NOMO-1 (cell line): ENCODE results near the gene AXDND1.

Experiments used
- DNase-seq, 2 experiments: peaks; one replicate each; lab custom pipeline; 2025; ENCODE audit not compliant: unreplicated experiment in 2 of 2; lab: John Stamatoyannopoulos, UW

AXDND1 gene, protein sequence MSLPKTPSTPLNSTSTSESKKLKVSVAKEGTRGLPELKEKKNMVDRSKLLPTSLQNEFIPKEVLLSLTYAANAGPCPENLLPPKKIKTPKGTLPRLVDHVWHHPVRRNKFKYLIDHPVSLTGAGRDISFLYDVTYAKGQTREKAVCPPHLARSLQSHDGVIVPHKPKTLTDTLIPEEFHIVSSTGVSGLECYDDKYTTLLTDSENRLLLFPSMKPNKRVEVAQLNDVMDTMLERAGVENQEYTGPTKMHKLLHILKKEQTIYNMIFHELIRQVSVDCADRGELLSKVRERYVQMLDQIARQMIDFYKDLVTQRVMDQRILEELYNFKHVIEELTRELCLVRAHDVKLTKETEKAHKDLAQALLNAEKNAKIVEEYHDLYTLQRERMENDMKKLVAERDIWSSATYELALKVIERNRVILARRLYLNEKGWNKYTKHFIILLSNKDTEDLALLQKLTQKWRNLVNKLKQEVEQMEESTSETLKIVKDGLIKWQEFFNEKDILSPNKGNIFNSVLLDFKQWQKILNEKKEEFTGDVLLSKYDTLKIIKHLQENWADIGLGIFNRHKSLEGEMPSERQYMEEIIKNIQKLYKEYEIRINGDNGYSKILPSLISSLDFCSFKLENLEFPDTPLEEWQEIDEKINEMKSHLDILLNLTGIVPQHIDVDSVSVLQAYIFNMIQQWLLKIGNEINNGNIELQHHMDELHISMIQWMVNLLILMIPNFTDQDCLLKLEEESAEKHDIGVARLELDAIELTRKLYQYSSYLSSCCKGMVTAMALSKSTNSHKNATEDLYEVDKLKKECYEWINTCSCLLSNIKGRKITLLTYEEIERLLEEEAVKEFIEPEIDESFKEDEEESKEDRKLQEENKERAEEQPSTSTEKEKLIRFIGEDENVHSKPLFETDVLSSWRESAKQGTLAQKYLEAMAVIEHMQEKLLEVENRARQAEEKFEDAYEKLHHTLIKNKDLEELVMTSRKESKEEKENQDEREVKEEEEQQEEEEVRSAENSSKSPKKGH

DNA sequence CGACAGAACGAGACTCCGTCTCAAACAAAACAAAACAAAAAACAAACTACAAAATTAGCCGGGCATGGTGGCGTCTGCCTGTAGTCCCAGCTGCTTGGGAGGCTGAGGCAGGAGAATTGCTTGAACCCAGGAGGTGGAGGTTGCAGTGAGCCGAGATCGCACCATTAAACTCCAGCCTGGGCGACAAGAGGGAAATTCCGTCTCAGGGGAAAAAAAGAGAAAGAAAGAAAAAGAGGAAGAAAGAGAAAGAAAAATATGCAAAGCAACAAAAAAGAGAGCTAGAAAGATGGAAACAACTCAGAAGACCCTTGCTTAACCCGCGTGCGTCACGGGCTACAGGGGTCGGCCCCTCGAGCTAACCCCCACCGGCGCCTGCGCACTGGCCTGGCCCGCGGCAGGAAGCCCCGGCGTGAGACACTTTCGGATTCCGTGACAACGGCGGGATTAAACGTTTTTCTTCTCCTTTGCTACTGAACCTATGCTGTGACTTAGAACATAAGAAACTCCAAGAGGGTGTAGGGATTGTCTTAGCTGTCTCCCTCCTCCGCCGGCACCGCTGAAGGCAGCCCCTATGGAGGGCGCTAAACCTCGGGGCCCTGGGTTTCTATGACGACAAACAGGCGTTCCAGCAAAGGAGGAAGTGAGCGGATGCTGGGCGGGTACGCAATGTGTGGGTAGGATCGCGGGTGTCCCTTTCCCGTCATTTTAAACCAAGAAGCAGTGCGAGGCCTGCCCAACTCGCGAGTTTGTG lies at the start of gene AXDND1:
TSS of gene AXDND1 (plus strand) at position 630 of the 751 bp plus-strand sequence. CDS start 539 bp downstream, outside the sequence.
- DNase-seq = peak; percentile 92 to 93

DNA sequence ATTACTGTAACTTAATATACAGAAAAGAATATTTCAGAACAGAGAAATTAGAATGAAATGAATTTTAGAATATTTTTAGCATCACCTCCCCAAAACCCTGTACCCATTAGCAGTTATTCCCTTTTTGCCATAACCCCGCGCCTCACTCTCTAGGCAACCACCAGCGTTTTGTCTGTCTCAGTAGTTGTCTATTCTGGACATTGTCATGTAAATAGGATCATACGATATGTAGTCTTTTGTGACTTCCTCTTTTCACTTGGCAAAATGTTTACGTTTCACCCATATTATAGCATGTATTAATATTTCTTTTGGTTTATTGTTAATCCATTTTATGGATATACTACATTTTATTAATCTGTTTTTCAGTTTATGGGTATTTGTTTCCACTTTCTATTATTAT lies 47.3 kb upstream of the AXDND1 start:
- peak; percentile 6 to 35 for DNase-seq

DNA sequence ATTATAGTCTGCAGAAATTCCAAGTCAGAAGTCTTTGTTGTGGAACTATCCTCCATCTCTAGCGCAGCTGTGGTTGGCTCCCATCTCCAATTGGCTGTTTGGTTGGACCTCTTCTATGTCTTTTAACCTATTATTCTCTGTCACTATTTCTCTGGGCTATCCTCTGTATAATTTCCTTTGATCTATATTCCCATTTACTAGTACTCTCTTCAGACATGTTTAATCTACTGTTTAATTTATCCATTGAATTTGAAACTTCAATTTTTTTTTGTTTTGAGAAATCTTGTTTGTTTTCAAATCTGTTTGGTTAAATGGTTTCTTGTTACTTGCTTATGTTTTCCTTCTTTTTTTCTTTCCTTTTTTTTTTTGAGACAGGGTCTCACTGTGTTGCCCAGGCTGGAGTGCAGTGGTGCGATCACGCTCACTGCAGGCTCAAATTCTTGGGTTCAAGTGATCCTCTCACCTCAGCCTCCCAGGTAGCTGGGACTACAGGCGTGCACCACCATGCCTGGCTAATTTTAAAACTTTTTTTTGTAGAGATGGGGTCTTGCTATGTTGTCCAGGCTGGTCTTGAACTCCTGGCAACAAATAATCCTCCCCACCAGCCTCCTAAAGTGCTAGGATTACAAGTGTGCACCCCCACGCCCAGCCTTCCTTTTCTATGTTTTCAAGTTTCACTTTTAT lies 44.1 kb upstream of the AXDND1 start:
- DNase-seq = no peak

GRCh38 chr1:179322557-179322956 lies 43.2 kb upstream of the AXDND1 start:
- DNase-seq = no peak

- no peak for DNase-seq
Measured at GRCh38 chr1:179323436-179323835, 42.3 kb upstream of the AXDND1 start.

DNA sequence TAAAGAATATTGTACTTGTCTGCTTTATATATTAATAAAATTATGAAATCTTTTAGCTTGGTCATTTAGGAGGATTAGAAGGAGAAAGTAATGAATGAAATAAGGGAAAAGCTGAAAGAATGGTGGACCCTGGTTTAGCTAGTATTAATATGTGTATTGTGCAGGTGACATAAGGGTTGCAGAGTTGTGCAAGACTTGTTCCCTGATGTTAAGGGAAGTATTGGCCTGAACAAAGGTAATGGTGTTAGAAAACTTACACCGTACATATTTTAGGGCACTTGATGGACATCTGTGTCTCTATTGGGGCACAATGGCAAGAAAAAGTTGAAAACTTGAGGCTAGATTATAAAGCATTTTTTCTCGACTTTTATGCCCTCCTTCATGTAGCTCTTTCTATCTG lies 39.9 kb upstream of the AXDND1 start:
- no peak for DNase-seq

DNA sequence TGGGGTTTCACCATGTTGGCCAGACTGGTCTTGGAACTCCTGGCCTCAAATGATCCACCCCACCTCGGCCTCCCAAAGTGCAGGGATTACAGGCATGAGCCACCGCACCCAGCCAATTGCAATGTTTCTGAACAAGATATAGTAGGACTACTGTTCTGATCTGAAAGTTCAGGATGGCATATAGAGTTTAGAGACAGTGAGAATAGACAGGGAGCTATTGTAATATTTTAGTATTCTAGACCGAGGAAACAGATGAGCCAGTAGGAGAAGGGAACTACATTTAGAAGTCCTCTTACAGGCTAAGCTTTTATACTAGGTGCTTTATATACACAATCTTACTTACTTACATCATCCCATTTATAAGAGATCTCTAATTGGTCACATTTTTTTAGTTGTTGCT lies 39.0 kb upstream of the AXDND1 start:
- DNase-seq = peak in 1 of 2 experiments; percentile 17

DNA sequence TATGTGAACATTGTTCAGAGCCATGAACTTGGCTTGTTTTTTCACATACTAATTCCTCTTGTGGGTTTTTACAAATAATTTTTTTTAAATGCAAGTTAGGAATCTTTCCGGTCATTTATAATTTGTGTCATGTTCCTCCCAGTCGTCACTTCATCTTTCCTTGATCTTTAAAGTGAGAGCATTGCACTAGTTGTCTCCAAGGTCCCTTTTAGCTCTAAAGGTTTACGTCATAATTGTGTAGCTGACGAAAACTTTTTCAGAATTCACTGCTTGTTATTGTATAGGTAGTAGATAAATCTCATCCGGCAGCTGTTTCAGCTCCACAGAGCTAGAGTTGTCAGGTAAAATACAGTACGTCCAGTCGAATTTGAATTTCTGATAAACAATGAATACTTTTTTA lies 38.6 kb upstream of the AXDND1 start:
- no peak for DNase-seq

DNA sequence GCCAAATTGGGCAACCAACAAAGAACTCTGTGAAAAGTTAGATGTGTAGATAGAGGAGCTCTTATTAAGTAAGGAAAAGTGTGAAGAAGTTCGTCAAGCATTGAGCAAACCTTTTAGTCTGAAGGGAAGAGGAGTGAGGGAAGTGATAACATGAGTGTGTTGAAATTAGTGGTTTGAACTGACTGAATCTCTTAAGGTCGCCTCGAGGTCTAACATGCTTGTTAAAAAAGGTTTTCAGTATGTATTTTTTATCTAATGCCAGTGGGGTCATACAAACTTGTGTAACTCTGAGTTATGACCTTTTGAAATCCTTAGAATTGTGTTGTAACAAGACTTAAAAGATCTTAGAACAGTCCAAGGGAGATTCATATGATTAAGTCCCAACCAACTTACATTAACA lies 38.1 kb upstream of the AXDND1 start:
- DNase-seq = peak; percentile 81 to 99

GRCh38 chr1:179329862-179330261 lies 35.9 kb upstream of the AXDND1 start:
- DNase-seq = no peak

DNA sequence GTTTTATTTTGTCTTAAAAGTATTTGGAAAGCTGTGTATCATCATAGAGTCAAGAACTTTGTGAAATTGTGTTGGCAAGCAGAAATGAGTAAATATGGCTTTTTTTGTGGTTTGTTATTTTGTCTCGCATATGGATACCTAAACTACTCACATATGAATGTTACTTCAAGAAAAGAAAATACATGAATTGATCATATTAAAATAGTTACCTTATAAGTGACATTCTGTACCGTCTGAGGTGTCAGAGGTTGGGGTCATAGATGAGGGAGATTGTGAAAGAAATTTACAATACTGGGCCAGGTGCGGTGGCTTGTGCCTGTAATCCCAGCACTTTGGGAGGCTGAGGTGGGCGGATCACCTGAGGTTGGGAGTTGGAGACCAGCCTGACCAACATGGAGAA lies 31.3 kb upstream of the AXDND1 start:
- no peak for DNase-seq

DNA sequence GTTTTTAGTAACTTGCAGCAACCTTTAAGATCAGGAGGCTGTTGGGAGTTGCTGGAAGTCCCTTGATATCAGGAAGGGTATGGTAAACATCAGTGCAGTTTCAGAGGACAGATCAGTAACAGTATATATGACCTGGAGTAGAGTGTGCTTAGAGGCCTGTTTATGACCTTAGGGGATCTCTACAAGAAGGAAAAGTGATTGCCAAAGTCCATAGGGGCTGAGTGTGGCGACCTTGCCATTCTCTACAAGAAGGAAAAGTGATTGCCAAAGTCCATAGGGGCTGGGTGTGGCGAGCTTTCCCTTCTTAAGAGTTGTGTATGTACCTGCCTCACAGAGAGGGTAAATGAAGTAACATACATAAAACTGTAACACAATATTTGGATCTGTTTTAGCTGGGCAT lies 28.5 kb upstream of the AXDND1 start:
- DNase-seq = no peak

GRCh38 chr1:179337942-179338560 lies 27.7 kb upstream of the AXDND1 start:
- DNase-seq = no peak

DNA sequence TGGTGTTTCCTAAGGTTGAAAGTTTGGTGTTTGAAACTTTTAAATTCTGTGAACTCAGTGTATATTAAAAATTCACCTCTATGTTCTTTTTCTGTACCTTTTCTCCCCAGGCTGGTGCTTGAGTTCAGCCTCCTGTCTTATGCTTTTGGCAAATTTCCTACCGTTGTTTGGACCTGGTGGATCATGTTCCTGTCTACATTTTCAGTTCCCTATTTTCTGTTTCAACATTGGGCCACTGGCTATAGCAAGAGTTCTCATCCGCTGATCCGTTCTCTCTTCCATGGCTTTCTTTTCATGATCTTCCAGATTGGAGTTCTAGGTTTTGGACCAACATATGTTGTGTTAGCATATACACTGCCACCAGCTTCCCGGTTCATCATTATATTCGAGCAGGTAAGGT lies 24.9 kb upstream of the AXDND1 start:
- peak; percentile 46 to 80 for DNase-seq

DNA sequence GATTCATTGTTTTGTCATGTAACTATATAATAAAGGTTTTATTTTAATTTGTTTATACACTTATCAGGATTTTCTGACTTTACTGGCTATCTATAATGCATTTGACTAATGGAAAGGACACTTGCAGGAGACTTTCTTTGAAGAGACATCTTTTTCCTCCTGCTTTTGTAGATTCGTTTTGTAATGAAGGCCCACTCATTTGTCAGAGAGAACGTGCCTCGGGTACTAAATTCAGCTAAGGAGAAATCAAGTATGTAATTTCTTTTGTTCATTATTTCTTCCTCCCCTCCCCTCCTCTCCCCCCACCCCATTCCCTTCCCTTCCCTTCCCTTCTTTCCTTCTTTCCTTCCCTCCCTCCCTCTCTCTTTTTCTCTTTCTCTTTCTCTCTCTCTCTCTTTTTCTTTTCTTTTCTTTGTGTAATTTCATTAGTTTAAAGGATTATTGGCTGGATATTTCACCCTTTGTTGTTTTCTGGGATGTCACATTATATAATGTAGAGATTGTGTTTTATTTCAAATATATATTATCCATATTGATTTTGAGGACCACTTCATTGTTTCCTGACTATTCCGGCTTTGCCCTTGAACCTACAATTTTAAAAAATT lies 23.7 kb upstream of the AXDND1 start:
- no peak for DNase-seq

GRCh38 chr1:179342740-179343404 lies 22.9 kb upstream of the AXDND1 start:
- DNase-seq = no peak

- DNase-seq = no peak
Measured at GRCh38 chr1:179351281-179351680, 14.5 kb upstream of the AXDND1 start.

- DNase-seq = no peak
Measured at GRCh38 chr1:179352236-179352635, 13.5 kb upstream of the AXDND1 start.

GRCh38 chr1:179353546-179353945 lies 12.2 kb upstream of the AXDND1 start:
- DNase-seq = no peak
